Fibroblast of the conjunctiva (primary cell): ENCODE measurements around the gene CCDC68.

Experiments used
- DNase-seq: peaks from one replicate; pipeline ENCODE4 v3.0.0-alpha.2; 2010; ENCODE audit warnings: low read depth

CCDC68 gene

DNA sequence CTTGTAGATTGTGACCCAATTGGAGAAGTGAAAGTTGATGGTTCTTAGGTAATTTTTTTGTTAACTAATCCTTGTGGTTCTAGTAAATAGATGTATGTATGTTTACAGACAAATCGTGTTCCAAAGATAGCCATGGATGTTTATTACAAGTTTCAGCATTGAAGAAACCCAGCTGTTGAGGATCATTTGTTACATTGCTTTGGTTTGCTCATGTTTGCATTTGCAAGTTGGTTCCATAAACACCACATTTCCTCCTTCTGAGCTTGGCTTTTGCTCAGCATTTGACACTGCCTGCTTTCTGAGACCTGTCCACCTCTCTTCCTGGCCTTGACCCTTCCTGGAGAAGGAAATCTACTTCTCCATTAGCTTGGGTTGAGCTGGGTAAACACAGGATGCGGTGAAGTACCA, 1.8 kb upstream of the CCDC68 start:
- no peak for DNase-seq

DNA sequence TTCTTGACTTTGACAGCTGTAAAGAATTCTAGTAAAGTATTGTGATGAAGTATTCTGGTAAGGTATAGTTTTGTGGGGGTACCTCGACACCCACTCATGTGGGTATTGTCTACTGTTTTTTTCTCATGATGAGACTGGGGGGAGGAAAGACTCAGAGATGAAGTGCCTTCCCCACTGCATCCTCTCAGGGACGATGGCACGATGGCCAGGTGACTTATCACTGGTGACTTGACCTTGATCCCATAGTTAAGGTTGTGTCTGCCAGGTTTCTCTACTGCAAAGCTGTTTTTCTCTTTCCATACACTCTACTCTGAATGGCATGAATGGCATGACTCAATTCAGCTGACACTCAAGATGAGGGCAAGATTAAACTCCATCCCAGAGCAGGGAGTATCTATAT, 936 bp upstream of the CCDC68 start:
- DNase-seq = no peak

DNA sequence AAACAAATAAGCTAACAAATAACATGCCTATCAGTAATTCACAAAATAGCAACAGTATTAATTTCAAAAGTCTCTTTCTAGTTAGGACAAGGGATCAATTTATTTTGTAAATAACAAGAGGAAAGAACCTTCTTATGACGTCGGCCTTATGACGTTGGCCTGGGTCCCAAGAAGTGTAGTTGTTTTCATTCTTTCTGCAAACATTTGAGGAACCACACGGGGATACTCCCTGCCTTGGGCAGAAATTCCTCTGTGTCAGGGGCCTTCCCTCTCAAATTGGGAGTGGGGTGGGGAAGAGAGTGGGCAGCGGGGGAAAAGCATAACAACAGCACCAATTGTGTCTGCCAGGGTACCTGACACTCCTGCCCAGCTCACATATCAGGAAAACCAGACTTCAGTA, 1.3 kb downstream of the CCDC68 start:
- DNase-seq = no peak

DNA sequence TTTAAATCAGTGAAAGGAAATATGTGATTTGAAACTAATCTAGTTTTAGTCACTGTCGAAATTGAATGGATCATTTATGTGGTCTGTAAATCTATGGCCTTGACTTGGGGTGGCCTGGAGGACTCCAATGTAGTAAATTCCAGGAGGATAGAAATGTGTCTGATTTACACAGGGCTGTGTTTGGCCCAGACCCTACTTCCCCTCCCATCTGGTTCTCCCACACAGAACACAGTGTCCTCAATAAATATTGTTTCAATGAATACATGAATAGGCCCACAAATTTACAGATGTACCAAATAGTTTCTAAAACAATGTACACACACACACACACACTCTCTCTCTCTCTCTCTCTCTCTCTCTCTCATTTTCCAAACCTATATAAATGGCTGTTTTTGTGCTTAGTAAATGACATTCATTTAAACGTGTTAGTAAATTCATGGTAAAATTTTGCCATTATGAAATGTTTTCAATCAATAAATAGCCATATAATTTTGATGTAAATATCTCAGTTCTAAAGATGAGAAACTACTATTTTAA, 1.9 kb downstream of the CCDC68 start:
- DNase-seq = no peak

DNA sequence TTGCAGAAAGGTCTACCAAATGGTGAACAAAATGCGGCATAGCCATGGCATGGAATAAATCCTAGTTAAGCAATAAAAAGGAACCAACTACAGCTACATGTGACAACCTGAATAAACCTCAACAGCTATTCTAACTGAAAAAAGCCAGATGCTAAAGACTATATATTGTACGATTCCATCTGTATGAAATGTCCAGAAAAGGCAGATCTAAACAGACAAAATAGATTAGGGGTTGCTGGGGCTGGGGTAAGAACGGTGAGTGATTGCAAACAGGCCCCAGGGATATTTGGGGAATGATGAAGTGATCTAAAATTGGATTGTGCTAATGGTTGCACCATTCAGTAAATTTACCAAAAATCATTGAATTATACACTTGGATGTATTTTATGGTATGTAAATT, 2.8 kb downstream of the CCDC68 start:
- DNase-seq = no peak

DNA sequence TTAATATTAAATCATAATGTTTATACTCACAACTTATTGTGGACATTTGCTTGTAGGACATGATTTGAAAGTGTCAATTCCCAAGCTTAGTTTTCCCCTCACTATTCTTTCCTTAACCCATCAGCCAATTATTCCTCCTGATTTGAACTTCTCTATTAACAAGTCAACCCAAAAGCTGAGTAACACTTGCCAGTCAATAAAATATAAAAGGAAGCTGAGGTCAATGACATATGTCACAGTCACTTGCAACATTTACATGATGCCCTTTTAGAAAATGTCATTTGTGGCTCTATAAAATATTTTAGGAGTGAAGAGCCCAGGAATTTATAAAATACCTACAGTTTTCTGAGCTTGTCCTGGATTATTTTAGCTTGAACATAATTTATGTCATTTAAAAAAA, 7.2 kb downstream of the CCDC68 start:
- DNase-seq = no peak

DNA sequence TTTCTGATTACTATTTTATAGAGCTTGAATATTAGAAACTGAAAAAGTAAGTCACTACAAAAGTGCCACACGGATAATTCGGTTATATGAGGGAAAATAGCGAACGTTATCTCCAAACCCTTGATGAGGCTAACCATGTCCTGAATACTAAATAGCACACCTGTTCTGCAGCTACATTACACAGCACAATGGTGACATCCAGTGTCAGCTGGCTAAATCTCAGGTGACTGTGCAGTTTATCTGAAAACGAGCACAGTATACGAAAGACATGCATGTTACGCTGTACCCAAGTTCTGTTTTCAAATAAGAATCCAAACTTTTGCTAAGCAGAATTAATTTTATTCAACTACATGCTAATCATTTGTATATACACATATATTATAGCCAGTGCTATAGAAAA, 9.0 kb downstream of the CCDC68 start:
- DNase-seq = no peak

DNA sequence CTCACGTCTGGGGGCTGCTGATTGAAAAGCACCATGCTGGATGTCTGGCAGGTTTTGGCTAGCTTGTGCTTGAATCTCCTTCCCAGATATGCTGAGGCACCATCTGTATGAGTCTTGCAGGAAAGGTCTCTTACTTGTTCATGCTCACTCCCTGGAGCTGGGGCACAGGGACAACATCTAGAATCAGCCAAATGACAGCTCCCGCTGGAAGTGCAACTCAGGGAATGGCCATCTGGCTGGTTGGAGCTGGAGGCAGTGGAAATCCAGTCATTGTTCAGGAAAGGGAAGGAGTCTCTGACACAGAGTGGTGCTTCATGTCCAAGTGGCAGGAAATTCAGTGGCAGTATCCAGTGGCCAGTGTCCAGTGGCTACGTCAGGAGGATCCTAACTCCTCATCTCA, 9.7 kb downstream of the CCDC68 start:
- DNase-seq = no peak

DNA sequence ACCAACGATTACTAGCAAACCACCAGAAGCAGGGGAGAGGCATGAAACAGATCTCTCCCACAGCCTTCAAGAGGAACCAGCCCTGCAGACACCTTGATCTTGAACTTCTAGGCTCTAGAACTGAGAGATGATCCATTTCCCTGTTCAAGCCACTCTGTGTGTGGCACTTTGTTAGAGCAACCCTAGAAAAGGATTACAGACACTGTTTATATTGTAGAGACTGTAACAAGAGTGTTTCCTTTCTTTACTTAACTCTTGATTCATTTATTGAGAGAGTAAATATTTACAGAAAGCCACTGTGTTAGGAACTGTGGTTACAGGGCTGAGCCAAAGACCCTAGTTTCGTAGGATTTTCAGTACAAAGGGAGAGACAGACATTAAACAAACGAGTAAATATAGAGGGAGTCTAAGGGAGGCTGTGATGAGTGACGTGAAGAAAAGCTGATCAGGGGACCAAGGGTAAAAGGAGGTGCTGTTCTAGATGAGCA, 10.9 kb downstream of the CCDC68 start:
- DNase-seq = no peak

DNA sequence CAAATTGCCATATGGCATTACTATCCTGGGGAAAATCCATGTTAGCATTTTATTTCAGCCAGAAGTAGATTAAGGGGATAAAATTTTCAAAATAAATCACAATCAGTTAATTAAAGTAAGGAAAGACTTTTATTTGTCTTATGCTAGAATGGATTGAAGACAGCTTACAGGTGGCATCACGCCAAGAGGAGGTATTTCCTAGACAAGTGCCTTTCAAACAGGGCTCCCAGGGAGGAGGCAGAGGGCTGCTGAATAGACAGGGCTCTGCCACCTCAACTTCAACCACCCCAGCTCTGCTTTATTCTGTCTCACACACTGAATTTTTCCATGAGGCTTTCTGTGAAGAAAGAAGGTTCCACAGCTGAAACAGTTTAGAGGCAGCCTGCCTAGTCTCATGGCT, 12.2 kb downstream of the CCDC68 start:
- DNase-seq = no peak

DNA sequence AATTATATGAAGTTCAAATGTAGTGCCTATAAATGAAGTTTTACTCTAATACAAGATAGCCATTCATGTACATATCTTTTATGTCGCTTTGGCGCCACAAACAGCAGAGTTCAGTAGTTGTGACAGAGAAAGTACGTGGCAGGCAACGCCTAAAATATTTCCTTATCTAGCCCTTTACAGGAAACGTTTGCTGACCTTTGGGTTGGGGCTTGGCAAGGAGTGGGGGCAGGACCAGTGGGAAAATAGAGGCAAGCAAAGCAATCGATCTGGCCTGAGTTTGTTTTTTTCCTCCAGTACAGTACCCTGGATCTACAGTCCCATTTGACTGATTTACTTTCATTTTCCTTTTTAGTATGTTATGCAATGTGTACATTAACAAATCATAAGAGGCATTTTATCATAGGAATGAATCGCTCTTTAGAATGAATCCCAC, 13.1 kb downstream of the CCDC68 start:
- no peak for DNase-seq

DNA sequence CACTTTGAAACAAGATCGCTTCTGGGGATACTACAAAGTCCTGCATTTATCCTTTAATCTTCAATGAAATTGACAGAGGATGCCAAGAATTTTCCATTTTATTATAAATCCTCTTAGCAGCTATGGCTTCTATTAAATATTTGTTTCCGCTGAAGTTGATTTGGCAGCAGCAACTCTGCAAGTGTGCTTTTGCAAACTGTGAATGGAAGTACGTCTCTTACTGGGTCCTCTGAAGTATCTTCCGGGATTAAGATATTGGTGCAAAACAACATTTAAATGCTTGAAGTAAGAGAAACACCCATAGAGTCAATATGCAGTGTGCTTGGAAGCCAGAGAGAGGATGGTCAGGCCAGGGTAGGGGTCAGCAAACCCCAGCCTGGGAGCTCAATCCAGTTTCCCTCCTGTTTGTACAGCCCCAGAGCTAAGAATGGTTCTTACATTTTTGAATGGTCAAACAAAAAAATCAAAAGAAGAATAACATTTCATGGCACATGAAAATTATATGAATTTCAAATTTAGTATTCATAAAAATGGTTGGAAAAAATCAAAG, 13.6 kb downstream of the CCDC68 start:
- DNase-seq = no peak

DNA sequence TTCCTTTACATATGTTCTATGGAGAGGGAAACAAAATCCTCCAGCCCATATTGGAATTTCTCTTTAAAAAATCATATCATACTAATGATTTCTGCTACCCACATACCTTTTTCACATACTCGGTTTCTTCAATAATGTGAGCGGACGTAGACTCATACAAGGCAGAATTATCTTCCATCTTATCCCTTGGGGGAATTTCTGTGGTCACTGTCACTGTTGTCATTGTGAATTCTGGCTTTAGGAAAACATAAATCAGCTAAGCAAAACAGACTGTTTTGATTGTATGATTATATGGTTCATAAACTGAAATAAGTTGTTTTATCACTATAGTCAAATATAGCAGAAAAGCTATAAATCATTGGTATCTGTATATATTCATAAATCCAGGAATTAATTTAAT, 16.7 kb downstream of the CCDC68 start:
- no peak for DNase-seq

DNA sequence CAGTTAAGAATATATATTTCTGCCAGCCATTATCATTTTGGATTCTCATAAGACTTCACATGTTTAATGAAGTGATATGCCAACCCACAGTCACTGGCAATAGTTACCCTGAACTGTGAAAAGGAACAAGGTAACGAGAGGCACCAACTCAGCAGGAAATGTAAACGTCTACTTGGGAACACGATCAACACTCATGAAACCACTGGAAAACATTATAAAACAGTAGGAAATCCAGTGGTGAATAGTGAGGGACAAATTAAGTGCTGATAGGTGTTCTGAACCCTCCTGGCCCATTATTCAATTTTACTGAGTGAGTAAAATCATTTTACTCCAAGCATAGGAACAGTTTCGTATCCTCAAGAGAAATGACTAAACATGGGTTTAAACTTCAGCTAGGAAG, 17.1 kb downstream of the CCDC68 start:
- no peak for DNase-seq

DNA sequence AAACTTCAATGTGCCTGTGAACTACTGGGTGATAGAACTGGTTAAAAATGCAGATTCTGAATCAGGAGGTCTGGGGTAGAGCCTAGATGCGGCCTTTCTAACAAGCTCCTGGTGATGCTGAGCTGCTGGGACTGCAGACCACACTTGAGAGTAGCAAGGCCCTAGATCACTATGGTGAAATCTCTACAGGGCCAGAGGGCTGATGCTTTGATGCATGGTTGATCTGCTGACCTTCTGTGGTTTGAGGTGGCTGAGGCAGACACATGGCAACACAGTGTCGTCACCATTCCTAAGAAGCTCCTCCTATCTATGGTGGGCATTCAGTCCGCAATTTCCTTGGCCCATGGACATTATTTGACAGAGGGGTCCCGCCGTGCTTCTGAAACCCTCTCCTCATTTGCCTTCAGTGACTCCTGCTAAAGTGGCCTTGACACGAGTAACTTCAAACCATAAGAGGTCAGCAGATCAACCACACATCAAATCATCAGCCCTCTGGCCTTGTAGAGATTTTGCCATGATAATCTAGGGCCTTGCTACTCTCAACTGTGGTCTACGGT, 19.8 kb downstream of the CCDC68 start:
- DNase-seq = no peak

DNA sequence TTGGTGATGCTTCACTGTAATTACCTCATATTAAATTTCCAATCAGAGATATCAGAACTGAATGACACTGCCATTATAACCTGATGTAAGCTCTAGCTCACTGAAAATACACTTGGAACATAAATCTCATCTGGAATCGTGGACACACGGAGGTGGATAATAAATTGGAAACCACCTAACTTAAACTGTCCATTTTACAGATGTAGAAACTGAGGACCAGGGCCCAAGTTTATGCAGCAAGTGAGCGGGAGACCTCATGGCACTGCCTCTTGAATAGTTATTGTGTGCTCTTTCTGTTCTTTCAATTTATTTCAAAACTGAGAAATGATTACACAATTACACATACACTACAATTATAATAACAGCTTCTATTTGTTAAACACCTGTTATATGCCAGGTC, 20.8 kb downstream of the CCDC68 start:
- no peak for DNase-seq

DNA sequence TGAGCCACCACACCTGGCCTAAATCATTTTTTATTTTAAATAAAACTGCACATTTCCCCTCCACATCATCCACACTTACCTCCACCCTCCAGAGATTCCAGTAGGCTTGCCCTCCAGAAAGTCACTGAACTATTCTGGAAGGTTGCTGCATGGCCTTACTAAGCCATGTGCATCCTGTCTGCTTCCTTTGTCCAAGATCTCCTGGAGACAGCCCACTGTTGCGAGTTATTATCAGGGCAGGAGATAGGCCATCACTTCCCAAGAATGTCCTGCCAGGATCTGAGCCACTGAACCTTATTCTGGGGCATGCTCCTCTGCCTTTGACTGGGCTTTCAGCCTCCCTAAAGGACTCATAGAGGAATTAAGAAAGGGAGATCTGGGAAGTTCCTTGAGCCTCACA, 26.8 kb downstream of the CCDC68 start:
- DNase-seq = no peak

DNA sequence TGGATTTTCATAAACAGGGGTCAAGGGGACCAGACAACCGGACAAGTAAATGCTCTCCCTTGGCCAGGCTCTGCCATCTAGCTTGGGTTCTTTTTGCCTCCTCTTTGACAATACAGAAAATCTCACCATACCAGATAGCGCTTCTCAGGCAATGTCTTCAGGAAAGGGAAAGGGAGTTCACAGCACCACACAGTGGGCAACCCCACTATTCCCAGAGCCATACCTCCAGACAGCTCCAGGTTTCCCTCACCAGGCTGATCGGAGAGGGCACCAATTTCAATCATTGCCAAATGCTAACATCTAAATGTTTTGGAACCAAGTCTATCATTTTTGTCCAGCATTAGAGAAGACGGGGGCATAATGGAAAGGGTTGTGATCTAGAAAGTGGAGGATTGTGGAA, 28.1 kb downstream of the CCDC68 start:
- DNase-seq = no peak

DNA sequence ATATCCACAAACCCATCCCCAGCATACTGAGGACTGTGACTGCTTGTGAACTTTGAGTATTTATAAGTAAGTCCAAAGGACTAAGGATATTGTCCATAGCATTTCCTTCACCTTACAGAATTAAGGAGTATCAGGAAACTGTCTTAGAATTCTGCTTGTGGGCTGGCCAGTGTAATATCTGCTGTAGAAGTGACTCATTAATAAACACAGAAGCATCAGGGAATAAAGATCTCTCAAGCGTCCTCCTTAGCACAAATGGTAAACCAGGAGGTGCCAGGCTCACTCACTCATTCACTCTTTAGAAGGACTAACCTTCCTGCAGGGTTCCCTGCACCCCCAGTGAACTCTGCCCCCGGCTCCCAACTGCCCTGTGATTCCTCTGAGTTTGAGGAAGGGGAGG, 31.0 kb downstream of the CCDC68 start:
- no peak for DNase-seq

DNA sequence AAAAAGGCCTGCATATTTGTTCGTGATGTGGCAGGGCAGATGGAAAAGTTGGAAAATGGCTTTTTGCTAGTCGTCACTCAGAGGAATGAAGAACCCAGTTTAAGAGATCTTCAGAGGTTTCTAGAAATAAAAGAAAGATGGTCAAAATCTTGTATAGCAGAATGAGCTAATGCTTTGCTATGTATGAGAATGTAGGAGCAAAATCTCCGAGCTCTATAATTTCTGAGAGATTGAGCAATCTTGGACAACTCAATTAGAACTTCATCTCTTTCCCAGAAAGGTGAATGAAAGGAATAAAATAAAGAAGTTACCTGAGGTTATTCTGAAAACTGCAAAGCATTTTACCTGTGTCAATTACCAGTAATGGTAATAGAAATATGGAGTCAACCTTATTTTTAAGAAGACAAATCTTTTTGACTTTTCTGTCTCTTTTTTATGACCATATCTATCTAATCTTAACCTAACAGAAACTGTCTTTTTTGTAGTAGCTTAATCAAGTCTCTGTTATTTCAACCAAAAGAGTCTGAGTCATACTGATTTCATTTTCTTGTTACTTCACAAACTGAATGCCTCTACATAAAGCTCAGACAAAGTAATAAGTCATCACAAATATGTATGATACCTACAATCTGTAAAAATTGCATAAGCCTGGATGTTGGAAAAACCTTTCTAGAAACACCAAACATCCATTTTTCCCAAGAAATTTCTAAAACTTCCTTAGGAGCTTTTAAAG, 32.5 kb downstream of the CCDC68 start:
- no peak for DNase-seq

DNA sequence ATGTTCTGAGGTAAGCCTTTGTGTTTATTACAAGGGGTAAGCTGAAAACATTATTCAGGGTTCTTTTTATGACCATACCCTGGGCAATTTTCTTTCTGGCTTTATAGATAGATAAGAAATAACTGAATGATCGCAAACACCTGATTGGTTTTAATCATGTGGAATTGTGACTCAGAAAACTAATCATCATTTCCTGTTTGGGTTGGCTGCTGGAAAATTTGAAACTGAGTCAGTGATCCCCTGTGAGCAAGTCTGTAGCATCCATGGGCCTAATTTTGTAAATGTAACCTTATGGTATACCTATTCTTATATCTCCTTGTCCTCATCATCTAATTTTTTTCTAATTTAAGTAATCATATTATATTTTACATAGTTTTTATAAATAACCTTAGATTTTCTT, 34.3 kb downstream of the CCDC68 start:
- DNase-seq = no peak

DNA sequence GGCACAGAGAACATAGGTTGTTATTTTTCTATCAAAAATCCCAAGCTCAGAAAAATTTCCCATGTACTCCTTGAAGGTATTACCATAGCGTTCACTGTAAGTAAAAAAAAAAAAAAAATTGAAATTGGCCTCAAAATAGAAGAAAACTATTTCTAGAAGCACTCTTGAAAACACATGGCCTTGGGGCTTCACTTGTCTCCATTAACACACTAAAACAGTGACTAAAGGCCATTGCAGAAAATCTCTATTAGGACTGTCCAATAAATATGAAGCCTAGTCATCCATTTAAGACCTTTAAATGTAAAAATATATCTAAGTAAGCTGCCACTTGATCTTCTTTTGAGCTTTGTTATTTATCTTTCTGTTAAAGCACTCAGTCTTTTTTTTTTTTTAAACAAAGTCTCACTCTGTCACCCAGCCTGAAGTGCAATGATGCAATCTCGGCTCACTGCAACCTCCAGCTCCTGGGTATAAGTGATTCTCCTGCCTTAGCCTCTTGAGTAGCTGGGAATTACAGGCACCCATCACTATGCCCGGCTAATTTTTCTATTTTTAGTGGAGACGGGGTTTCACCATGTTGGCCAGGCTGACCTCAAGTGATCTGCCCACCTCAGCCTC, 35.8 kb downstream of the CCDC68 start:
- DNase-seq = no peak

DNA sequence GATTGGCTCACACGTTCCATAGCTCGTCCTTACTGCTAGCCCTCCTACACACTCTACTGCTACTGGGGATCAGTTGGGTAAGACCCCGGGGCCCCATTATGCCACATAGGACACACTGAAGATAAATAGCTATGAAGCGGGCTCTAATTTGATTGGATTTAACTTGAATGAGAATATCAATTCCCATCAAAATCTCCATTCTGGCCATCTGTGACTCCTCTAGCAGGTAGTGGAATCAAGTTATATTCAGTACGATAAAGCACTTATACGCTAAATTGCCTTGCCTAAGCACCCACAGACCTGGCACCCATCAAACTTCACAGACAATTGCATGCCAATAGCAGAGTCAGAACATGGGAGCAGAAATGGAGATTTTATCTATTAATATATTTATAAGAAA, 39.8 kb downstream of the CCDC68 start:
- no peak for DNase-seq
